ENCODE results near the gene HIF1A.

HIF1A gene

DNA sequence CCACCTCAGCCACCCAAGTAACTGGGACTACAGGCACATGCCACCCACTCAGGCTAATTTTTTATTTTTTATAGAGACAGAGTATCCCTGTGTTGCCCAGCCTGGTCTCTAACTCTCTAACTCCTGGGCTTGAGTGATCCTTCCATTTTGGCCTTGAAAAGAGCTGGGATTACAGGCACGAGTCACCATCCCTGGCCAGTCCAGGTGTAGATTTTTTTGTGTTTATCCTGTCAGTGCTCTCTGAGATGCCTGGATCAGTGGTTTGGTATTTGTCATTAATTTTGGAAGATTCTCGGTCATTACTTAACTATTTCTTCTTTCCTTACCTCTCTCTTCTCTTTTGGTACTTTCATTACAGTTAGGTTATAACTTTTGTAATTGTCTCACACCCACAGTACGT is 5.3 kb upstream of the HIF1A start:
- TF ChIP-seq, protein P1, sequence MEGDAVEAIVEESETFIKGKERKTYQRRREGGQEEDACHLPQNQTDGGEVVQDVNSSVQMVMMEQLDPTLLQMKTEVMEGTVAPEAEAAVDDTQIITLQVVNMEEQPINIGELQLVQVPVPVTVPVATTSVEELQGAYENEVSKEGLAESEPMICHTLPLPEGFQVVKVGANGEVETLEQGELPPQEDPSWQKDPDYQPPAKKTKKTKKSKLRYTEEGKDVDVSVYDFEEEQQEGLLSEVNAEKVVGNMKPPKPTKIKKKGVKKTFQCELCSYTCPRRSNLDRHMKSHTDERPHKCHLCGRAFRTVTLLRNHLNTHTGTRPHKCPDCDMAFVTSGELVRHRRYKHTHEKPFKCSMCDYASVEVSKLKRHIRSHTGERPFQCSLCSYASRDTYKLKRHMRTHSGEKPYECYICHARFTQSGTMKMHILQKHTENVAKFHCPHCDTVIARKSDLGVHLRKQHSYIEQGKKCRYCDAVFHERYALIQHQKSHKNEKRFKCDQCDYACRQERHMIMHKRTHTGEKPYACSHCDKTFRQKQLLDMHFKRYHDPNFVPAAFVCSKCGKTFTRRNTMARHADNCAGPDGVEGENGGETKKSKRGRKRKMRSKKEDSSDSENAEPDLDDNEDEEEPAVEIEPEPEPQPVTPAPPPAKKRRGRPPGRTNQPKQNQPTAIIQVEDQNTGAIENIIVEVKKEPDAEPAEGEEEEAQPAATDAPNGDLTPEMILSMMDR (IDR thresholded peaks at IDR 0.05): no peak
- TF ChIP-seq ZFX (IDR thresholded peaks at IDR 0.05; ENCODE audit: borderline replicate concordance): no peak
- H3K27ac ChIP-seq: no peak overlapping the region

DNA sequence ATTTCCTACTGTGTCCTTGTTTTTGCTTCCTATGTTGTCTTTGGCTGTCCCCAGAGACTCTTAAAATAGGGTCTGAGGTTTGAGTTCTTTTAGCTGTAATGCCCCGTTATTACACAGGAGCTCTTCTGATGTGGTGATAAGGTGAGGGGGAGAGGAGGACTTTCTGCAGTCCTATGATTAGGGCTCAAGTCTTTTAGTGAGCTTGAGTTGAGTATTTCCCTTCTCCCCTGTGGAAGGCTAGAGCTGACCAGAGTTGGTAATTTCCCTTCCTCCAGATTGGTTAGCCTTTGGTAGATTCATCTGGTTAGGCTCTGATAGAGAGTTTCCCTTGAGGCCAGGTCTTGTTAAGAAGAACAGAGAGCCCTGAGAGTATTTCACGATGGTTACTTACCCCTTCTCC is 4.3 kb upstream of the HIF1A start:
- TF ChIP-seq ZFX (IDR thresholded peaks at IDR 0.05; ENCODE audit: borderline replicate concordance): no peak
- TF ChIP-seq, protein P1 (IDR thresholded peaks at IDR 0.05): no peak
- no peak overlapping the region for H3K27ac ChIP-seq

DNA sequence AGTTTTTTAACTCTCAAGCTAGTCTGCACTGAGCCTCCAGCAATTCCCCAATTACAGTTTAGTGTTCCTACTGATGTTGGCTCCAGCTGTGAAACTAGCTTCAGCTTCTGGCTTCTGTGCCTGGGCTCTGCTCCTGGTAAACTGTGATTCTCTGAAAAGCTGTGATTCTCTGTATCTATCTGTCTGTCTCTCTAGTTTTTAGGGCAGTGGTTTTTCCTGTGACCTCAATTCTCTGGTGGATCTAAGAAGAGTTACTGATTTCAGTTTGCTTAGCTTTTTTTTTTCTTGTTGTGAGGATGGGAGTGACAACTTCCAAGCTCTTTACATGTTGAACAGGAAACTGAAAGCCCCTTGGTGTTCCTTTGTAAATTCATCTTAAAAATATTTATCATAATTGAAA is 3.8 kb upstream of the HIF1A start:
- TF ChIP-seq ZFX (IDR thresholded peaks at IDR 0.05; ENCODE audit: borderline replicate concordance): no peak
- TF ChIP-seq, protein P1 (IDR thresholded peaks at IDR 0.05): no peak
- H3K27ac ChIP-seq: no peak overlapping the region

DNA sequence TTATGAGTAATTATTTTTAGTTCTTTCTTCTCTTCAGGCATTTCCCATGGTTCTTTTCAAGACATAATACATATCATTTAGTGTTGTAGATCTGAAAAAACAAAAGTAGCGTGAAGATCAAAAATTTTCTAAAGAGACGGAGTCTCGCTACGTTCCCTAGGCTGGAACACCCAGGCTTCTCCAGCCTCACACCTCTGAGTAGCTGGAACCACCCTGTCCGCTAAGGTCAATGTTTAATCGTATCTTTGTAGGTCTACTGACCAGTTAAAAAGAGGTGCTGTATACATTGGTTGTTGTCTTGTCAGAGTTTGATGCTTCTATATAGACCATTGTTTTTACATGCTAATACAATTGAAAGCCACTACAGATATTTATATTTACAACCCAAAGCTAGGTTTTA is 1.3 kb upstream of the HIF1A start:
- TF ChIP-seq ZFX (IDR thresholded peaks at IDR 0.05; ENCODE audit: borderline replicate concordance): no peak
- TF ChIP-seq, protein P1 (IDR thresholded peaks at IDR 0.05): no peak

DNA sequence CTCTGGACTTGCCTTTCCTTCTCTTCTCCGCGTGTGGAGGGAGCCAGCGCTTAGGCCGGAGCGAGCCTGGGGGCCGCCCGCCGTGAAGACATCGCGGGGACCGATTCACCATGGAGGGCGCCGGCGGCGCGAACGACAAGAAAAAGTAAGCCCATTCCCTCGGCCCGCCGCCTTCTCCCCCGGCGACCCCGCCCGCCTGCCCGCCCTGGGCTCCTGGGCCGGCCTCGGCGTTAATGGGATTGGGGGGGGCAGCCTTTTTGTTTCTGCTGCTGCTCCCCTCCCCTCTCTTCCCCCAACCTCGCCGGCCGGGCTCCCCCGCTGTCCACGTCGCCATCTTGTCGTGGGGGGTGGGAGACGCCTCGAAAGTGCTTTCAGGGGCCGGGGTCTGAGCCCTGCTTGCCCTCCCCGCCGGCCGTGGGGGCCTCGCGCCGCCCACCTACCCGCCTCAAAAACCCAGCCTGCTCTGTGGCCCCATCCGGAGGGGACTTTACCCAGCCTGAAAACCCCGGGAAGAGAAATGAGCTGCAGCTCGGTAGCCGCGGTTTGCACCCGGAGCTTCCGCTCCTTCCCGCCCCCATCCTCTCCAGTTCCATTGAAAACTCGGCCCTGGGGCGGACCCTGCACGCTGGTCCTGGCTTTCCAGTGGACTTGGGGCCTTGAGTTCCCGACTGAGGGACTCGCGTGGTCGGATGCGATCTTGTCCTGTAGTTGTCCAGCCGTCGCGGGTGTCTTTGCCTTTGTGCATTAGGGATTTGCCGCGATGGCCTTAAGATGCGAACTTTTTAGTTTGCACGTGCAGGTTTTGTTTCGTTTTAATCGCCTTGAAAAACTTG is 598 bp downstream of the HIF1A start:
- TF ChIP-seq, protein P1 (IDR thresholded peaks at IDR 0.05): no peak
- TF ChIP-seq ZFX (IDR thresholded peaks at IDR 0.05; ENCODE audit: borderline replicate concordance): no peak
- H3K27ac ChIP-seq: peak overlapping the region; percentile 66

More for the DNA sequence above, 1.3 kb upstream of the HIF1A start:
- H3K27ac ChIP-seq: no peak overlapping the region

DNA sequence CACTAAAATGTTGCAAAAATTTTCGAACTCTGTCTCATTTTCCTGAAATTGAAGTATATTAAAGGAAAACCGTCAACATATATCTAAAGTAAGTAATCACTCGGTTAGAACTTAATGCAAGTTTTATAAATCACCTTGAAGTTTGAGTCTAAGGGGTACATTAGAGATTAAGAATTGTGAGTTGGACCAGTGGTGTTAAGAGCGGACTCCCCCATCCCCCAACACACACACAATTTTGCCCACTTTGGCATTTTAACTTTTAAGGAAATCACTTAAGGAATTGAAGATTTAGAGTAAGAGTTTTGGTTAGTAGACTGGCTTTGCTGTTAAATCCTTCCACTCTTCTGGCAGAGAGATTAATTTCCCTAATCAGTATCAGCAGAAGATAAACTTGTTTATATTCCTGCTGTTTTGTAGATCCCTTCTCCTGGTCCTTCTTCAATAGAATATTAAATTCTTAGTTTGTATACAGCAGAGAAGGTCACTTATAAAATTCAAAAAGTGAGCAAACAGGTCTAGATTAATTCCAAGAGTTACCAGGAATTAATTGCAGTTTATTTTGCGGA is 1.5 kb downstream of the HIF1A start:
- no peak overlapping the region; the same call in 1 of the 2 replicates for H3K27ac ChIP-seq
- TF ChIP-seq, protein P1 (IDR thresholded peaks at IDR 0.05): no peak
- no peak for TF ChIP-seq ZFX (IDR thresholded peaks at IDR 0.05; ENCODE audit: borderline replicate concordance)

Measured in 22Rv1 (cell line).